NCI-H146 (cell line): ENCODE data around the gene ZNF48.

Experiments used
- DNase-seq: peaks from one replicate; lab custom pipeline; 2025; lab: John Stamatoyannopoulos, UW

ZNF48 gene

DNA sequence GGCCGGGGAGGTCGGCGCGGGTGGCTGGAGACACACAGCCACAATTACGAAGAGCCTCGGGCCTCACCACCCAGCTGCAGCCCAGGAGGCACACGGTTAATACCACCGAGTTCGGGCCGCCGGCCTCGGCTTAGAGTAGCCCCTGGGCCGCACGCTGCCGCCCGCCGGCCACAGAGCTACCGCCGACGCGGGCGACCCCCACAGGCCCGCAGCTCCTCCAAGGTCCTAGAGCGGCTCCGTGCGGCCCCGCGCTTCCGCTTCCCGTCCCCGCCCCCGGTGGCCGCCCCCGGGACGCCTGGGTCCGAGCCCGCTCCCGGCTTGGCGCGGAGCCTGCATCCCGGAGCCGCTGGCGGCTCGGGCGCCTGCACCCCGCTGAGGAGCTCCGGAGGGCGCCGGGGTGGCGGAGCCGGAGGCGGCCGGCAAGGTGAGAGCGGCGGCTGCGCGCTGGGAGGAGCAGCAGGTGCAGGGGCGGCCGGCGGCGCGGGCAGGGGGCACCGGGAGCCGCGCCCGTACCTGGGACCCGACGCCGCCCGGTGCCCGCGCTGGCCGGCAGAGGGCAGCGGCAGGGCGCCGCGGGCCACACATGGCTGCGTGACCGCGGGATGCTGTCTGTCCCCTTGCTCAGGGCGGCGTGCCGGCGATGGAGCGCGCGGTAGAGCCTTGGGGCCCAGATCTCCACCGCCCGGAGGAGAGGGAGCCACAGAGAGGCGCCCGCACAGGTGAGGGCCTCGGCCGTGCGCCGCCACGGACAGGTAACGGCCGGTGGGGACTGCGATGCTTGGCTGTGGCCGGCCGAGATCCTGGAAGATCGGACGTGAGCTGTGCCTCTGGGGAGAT lies at the start of gene ZNF48:
ZNF48 (plus strand) TSS at position 266 of the 837 bp plus-strand sequence; CDS start at position 641, 375 bp downstream.
- peak; percentile 98 for DNase-seq

GRCh38 chr16:30346286-30346685 lies 48.9 kb upstream of the ZNF48 start:
- no peak for DNase-seq

- DNase-seq = no peak
These were observed 47.1 kb upstream of the ZNF48 start for GRCh38 chr16:30348113-30348512.

DNA sequence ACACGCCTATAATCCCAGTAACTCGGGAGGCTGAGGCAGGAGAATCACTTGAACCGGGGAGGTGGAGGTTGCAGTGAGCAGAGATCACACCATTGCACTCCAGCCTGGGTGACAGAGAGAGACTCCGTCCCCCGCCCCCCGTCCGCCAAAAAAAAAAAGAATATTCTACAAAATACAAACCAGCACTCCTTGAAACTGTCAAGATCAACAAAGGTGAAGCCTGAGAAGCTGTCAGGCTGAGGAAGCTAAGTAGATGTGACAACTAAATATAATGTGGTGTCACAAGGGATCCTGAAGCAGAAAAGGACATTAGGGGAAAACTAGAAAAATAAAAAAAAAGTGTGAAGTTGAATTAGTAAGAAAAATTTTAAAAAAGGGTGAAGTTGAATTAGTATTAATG lies 46.3 kb upstream of the ZNF48 start:
- DNase-seq = no peak

DNA sequence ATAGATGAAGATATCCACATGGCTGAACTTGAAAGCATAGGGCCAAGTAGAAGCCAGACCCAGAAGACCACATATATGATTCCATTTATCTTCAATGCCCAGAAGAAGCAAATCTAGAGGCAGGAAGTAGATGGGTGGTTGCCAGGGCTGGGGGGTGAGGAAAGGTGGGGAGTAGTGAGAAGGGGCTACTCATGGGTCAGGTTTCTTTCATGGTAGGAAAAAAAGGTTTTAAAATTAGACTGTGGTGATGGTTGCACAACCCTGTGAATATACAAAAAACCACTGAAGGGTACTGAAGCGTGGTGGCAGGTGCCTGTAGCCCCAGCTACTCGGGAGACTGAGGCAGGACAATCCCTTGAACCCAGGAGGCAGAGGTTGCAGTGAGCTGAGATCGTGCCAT lies 45.5 kb upstream of the ZNF48 start:
- no peak for DNase-seq

DNA sequence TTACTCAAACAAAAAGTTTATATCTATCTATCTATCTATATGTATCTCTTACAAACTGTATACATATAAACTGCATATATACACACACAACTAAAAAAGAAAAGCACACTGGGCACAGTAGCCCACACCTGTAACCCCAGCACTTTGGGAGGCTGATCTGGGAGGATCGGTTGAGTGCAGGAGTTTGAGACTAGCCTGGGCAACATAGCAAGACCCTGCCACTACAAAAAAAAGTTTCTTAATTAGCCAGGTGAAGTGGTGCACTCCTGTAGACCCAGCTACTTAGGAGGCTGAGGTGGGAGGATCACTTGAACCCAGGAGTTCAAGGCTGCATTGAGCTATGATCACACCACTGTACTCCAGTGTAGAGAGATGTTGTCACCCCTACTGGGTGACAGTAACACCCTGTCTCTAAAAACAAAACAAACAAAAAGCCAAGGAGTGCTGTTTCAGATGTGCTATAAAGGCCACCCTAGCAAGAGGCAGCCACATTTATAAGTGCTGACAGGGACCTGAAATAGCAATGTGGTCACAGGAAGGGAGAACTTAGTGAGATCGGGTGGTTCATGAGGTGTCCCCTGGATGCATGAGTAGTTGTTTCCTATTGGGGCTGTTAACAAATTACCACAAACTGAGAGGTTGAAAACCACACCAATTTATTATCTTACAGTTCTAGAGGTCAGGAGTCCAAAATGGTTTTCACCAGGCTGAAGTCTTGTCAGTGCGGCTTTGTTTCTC lies 44.9 kb upstream of the ZNF48 start:
- DNase-seq = no peak

- no peak for DNase-seq
These were observed 44.2 kb upstream of the ZNF48 start for GRCh38 chr16:30351001-30351441.

- no peak for DNase-seq
These were observed 43.4 kb upstream of the ZNF48 start for GRCh38 chr16:30351586-30352419.

DNA sequence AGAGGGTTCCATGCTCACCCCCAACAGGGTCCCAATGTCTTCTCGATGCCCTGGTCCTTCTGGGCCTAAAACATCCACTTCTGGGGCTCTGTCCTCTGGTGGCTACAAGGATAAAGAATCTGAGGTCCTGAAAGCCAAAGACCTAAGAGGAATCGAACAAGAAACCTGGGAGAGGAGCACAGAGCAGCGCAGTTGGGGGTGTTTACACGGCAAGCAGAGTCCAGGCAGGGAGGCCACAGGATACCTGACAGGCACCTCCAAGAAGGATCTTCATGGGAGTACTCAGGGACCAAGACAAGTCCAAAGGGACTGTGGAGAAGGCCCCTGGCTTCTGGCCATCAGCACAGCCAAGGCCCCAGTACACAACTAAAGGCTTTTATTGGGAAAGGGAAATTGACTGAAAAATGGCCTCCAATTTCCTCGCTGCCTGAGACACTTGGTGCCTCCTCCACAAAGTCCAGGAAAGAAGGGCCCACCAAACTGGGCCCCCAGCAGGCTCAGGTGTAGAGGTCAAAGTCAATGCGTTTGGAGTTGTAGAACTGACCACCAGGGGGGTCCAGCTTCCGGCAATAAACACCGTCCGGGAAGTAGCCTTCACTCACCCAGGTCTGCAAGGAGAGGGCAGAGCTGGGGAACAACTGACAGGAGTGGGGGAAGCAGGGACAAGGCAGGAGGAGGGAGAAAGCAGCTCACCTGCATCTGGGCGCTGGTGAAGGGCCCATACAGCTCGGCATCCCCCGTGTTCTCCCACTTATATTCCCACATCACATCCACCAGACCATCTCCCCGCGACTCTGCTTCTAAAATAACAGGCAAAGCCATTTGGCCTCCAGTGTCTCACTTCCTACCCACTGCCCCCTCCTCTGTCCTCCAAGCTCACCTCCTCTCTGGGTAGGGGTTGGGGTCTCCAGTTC lies 42.5 kb upstream of the ZNF48 start:
- DNase-seq = no peak

DNA sequence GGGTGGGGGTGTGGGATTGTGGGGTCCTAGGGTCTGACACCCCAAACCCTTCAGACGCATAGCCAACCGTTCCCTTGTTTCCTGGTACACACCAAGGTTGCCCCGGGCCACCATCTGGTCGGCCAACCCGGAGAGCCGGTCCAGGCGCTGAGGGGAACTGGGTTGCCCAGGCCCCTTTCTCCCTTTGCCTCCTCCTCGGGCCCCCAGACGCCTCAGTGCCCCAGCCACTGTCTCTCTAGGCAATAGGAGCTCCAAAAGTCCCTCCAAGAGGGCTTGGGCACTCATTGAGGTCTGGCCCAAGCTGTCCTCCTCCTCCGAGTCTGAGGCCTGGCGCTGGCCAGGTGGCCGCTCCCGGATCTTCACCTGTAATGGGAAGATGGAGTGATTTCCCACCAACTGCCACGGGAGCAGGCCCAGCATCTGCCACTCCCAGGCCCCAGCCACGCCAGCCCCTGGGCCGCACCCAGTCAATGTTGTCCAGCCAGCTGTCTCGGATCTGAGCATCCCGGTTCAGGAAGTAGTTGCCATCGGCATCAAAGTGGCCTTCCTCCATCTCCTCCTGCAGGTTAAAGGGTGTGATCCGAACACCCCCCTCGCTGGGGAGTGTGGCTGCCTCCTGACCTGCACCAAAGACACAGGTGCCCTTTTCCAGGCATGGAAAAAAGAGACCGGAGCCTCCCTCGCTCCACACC lies 41.6 kb upstream of the ZNF48 start:
- DNase-seq = no peak

DNA sequence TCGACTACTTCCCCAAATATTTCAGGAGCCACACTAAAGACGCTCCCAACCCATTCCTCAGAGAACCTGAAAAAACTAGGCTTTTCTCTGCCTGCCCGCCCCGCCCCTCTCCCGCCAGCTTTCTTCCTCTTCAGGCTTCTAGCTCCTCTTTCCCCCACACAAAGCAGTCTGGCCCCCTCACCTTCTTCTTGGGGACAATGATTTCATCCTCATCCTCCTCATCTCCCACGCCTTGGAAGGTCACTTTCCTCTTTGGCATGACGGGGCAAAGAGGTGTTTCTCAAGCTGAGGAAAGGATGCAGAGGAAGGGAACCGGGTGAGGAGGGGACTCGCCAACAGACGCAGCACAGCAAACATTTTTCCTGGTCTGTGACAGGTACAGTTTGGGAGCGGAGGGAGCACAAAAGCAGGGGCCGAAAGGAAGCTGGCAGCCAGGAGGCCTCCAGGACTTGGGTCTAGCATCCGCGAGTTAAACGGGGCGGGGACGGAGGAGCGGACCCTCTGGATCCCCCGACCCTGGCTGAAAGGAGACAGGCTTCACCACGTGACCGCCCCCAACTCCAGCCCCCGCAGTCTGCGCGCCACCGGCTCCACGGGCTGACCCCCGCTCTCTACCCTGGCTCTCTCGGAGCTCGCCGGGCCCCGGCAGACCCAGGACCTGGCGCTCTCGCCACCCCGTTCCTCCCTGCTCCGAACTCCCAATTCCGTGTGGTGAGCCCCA lies 40.6 kb upstream of the ZNF48 start:
- peak; percentile 65 for DNase-seq

DNA sequence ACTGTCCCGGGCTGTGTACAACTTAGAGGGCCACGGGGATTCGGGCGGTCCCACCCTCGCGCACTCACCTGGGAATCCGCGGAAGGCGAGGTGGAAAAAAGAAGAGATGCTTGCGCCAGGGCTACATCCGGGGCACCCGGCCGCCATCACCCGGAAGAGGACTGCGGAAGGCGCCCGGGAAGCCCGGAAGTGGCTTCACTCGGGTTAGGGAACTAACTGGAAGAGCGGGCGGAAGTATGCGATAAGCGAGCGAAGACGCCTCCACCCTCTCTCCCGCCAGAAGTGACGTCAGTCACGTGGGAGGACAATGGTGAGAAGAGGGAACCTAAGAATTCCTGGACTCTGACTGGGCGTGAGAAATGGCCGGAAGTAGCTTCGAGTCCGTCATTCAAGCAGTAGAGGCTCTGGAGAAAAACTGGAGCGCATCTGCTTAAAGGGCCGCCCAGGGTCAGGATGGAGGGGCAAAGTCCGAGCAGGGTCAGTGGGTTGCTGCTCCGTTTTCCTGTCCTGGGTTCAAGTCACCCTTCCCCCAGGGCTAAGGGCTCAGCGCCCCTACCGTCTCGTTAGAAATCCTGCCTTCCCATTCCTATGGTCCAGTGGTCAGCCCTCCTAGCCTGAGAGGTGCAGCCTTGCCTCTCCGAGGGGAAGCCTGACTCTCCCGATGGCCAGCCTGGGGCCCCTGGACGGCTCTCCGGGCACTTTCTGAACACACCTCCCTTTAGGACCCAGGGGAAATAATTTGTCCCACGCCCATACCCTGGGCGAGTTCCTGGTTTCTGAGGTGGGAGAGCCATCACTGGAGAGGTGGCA lies 39.9 kb upstream of the ZNF48 start, which contains the start of gene CD2BP2:
CD2BP2 (minus strand) TSS at position 165 of the 810 bp plus-strand sequence. CDS start 627 bp downstream, outside the sequence.
- peak; percentile 100 for DNase-seq

GRCh38 chr16:30355954-30356308 lies 39.3 kb upstream of the ZNF48 start:
- DNase-seq = no peak

GRCh38 chr16:30356401-30357084 lies 38.7 kb upstream of the ZNF48 start:
- DNase-seq = no peak

DNA sequence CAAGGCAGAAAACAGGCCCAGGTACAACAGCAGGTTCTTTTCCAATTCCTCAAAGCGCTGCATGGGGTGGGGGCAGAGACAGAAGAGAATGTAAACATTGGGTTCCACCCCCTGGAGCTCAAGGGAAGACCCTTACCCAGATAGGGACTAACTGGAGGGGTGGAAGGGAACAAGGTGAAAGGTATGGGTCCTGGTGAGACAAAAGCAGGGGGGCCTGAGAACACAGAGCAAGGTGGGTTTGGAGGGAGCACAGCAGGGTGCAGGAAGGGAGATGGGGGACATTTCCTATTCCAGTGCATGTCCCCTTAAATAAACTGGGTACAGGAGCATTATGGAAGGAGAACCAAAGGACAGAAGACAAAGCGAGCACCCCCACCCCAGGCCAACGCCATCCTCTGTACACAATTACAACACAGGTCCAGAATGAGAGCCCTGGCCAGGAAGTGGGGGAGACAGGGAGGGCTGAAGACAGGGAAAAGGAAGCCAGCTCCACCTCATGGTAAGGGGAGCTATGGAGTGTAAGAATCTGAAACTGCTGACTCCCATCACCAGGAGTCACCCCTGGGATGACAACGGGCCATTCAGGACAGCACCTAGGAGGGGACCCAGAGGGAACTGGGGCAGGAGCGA lies 38.0 kb upstream of the ZNF48 start:
- DNase-seq = no peak

DNA sequence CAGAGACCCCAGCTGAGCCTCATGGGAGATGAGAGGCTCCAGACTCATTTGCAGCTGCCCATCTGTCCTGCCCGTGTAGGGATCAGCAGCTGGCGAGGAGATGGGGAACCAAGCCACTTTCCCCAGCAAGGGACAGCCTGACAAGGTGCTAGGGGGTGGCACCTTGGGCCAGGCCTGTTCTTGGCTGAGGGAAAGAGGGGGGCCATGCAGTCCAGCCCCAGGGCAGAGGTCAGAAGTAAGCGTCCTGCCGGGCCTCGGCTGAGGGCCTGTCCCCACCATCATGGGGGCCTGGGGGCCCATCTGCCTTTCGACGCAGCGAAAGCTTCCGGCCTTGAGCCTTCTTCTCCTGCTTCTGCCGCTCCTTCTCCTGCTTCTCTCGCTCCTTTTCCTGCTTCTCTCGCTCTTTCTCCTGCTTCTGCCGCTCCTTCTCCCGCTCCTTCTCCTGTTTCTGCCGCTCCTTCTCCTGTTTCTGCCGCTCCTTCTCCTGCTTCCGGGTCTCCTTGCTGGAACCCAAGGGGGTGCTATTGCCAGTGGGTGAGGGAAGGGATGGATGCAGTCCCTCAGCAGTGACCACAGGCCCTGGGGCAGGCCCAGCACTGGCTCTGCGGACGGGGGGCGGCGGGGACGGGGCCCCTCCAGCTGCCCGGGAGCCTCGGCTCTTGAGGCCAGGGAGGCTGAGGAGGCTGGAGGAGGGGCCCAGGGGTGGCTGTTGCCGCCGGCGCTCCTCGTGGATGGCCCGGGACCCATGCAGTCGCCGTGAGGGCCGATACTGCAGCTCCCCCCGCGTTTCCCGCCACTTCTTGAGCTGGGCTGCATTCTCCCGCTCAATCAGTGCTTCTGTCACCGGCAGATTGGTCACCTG lies 37.3 kb upstream of the ZNF48 start:
- no peak for DNase-seq

DNA sequence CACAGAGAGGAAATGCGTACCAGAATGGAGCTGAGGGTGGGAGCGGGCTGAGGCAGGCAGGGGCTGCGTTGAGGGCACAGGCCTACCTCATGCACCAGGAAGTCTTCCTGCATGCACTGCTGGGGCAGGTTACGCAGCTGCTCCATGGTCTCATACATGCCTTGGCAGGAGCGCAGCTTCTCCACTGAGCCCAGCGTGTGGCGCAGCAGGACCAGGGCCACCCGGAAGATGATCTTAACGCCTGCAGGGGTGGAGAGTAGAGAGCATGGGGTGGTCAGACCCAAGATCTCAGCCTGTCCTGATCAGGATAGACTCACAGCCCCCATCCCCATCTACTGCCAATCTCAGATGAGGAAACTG lies 36.7 kb upstream of the ZNF48 start:
- no peak for DNase-seq
